ENCODE measurements around the gene PTP4A1. TPM values are rescaled to one million over a fixed set of nuclear protein-coding genes. Genes with fewer than 3 reads are reported as not detected.

PTP4A1 gene
- total and polyA plus RNA-seq, 2 of the 13 experiments (the other 11 are each of a cell fraction or from before 2014, with no cell fraction given) = 141 to 376 TPM

- no peak for TF ChIP-seq MLXIP (CRISPR knock-in tag; IDR thresholded peaks at IDR 0.05; ENCODE audit: borderline replicate concordance)
- peak; percentile 90 for TF ChIP-seq SP4 (CRISPR knock-in tag; IDR thresholded peaks at IDR 0.05)
- no peak; the same call in 1 of the 2 replicates for TF ChIP-seq ZNF235 (CRISPR knock-in tag; IDR thresholded peaks at IDR 0.05; ENCODE audit: borderline replicate concordance)
- no peak for TF ChIP-seq PHB2 (IDR thresholded peaks at IDR 0.05; ENCODE audit: partially characterized antibody)
- peak; percentile 67; the same call in 1 of the 2 replicates for TF ChIP-seq NCOR1 (IDR thresholded peaks at IDR 0.05; ENCODE audit: borderline replicate concordance, low read length)
- peak; percentile 36; the same call in 1 of the 2 replicates for TF ChIP-seq FOXA3 (CRISPR knock-in tag; IDR thresholded peaks at IDR 0.05)
- TF ChIP-seq ZMYM4 (CRISPR knock-in tag; IDR thresholded peaks at IDR 0.05) = peak; percentile 98
- no peak for TF ChIP-seq KIAA2018 (CRISPR knock-in tag; IDR thresholded peaks at IDR 0.05; ENCODE audit: borderline replicate concordance)
- peak; percentile 22 for TF ChIP-seq KDM4B (CRISPR knock-in tag; IDR thresholded peaks at IDR 0.05)
- no peak for TF ChIP-seq ZNF703 (CRISPR knock-in tag; IDR thresholded peaks at IDR 0.05; ENCODE audit: borderline replicate concordance)
- TF ChIP-seq NONO (IDR thresholded peaks at IDR 0.05) = no peak
- peak; percentile 95; the same call in 1 of the 2 replicates for TF ChIP-seq NONO (CRISPR knock-in tag; conservative IDR thresholded peaks at IDR 0.05)
Measured at GRCh38 chr6:63572044-63572746, at the start of gene PTP4A1, which contains the start of gene LOC128125822 (continued).
